Testis (tissue), 2 donors: ENCODE data around the gene CFAP107.

Experiments
- CTCF ChIP-seq, 3 experiments: fragments of 450-650 bp in 2 of 3; fragments of 200-600 bp in 1 of 3; sonication (generic) in 1 of 3; IDR thresholded peaks; one replicate each; pipeline ENCODE4 v1.5.1; 2016 to 2019; ENCODE audit warnings: antibody characterized with exemption in 3 of 3, mild to moderate bottlenecking in 2 of 3, moderate library complexity in 1 of 3
- POLR2A ChIP-seq: fragments of 450-650 bp; IDR thresholded peaks from one replicate; pipeline ENCODE4 v1.6.1; 2017; ENCODE audit warnings: antibody characterized with exemption, mild to moderate bottlenecking, moderate library complexity

GRCh38 chr1:12739613-12740012 is 6.4 kb upstream of the CFAP107 start:
- TF ChIP-seq CTCF (IDR thresholded peaks at IDR 0.05) (no peak), POLR2A (no peak)
